GM21619 (cell line): ENCODE results near the gene TNFRSF18.

ENCODE experiments used
- ATAC-seq: cut with Tn5 transposase; IDR thresholded peaks from one replicate; pipeline ENCODE4 v1.9.1; 2021; ENCODE audit not compliant: unreplicated experiment

TNFRSF18 gene

DNA sequence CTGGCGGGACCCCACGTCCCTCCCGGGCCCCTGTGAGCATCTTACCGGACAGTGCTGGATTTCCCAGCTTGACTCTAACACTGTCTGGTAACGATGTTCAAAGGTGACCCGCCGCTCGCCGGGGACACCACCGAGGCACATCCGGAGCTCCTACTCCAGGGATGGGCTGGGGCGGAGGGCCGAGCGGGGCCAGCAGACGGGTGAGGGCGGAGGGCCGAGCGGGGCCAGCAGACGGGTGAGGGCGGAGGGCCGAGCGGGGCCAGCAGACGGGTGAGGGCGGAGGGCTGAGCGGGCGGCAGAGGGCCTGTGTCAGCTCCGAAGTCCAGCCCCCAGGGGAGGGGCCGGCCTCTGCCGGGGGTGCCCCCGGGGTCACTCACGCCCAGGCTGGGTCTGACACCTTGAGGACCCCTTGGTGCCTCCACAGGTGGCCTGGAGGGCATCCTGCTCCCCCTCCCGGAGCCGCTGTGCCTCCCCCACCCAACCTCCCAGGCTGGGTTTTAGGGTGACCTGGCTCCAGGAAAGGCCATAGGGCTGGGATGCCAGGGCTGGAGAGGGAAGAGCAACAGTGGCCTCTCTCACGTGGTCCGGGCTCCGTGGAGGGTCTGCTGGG, 38.4 kb downstream of the TNFRSF18 start:
- no peak for ATAC-seq

DNA sequence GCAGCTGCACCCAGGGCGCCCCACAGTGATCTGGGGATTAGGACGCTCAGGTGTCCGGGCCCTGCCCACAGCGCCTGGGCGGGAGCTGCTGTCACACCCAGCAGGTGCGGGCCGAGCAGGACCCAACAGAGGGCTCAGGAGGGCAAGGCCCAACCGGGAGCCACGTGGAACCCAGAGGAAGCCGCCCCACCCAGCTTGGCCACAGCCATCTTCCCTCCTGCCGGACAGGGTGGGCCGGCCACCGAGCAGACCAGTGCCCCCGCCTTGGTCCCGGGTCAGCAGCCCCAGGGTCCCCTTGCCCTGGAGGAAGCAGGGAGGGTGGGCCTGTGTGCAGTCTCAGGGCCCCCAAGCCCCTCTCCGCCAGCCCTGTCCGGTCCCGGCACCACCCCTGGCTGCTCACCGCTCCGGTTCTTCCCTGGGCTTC, 39.0 kb downstream of the TNFRSF18 start:
- ATAC-seq, result no peak

DNA sequence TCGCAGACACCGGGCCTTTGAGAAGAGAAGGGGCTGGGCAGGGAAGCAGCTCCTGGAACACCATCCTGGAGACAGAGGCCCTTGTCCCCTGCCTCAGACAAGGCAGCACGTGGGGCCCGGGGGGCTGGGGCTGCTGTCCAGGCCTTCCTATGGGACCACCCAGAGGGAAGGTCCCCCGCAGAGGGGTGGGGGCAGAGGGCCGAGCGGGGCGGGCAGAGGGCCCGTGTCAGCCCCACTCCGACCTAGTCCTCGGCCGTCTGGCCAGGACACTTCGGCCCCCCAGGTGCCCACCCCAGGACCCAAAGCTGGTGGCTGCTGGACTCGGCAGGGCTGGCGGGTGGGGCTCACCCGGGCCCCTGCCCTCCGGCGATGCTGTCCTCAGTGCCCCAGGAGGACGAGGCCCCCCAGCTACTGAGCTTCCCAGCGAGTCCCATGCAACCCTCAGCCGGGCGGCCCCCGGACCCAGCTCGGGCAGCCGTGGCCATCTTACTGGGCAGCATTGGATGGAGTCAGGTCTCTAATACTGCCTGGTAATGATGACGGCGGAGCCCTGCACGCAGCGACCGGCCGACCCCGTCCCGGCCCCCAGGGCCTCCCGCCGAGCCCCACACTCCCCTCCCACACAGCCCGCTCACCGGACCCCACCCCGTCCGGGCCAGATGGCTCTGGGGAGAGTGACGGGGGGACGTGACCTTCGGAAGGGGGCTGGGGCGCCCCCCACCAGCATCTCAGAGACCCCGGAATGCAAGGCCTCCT, 39.6 kb downstream of the TNFRSF18 start:
- no peak for ATAC-seq

DNA sequence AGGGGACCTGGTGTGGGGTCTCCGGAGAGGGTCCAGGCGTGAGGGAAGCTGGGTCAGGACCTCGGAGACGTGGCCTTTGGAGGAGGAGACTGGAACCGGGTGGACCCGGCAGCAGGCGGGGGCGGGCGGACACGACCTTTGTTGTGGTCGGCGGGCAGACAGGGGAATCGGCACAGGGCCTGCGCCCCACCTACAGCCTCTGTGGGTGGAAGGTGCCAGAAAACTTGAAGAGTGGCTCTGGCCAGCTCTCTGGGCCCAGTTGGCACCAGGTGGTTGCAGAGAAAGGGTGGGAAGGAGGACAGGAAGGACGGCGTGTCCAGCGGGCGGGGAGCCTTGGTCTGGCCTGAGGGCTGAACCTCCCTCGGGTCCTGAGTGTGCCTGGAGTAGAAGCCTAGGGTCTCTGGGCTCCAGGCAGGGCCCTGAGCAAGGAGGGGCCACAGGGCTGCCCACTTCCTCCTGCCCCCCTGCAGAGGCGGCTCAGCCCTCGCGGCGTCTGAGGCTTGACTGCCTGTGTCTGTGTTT, 40.4 kb downstream of the TNFRSF18 start:
- no peak for ATAC-seq

DNA sequence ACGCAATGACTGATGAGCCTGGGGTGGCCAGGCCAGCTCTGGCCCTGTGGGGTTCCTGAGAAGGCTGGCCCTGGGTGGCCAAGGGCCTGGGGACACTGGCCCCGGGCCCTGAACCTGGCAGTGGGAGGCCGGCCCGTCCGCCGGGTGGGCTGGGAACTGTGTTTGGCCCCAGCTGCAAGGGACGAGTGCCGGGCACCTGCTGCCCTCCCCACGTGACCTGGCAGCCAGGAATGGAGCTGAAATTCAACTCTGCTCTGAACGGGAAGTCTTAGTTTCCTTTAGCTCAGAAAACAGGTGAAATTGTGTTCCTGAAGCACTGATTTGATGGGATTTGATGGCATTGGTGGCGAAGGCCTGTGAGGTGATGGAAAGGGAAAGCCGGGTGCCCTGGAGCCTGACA, 40.9 kb downstream of the TNFRSF18 start:
- no peak for ATAC-seq

DNA sequence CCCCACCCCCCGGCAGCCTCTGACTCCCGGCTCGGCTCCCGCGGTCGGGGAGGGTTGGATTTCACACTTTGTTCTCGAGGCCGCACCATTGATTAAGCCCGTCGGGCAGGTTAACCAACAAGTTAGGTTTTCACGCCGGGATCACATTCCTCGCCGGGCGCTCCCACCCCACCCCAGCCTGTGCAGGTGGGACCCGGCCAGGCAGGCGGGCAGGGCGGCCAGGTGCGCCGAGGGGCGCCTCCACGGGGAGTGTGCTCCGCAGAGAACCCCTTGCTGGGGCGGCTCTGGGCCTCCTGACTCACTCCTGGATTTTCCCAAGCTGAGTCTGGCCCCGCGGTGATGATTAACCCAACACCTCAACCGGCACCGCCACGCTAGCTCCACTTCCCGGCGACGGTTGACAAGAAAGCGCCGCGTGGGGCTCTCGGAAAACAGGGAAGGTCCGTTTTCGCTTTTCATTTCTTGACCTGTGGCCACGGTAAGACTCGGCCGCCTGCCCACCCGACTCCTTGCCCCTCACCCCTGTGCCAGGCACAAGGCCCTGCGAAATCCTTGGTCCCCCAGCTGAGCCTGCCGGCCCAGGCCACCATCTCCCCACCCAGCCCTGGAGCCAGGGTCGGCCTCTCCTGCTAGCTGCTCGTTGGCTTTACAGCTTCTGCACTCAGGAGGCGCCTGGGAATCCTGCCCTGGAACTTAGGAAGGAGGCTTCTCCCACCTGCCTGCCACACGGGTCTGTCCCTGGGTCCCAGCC, 41.5 kb downstream of the TNFRSF18 start:
- ATAC-seq, result no peak

DNA sequence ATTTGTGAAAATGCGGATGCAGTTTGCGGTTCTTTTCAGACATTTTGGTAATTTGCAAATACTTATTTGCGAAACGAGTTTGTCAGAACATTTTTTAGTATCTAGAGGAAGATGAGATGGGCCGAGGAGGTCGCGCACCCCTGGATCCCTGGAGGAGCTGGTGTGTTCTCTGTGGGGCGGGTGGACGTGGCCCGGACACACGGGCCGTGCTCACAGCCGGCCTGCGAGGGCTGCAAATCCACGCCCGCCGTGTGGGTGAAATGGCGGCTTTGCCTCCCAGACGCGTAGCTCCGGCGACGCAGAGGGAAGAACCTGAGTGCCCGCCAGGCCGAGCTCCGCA, 42.1 kb downstream of the TNFRSF18 start:
- no peak for ATAC-seq

DNA sequence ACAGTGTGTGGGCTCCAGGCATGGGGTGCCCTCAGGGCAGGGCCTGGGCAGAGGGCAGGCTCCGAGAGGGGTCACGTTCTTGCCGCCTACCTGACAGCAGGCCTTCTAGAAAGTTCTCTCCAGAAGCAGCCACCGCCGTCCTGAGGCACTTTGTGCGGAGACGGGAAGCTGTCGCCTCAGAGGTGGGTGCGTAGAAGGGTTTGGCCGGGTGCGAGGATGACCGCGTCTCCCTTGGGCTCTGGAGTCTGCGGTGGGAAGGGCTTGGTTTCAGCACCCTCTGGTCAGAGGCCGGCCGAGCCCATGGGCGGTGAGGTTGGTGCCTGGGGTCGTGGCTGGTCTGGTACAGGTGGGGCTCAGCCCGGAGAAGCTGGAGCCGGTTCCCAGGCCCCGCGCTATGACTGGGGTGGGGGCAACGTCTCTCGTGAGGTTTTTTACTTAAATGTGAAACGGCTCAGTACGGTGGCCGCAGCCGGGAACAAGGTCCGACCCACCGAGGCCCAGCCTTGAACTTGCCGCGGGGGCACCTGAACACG, 42.8 kb downstream of the TNFRSF18 start:
- ATAC-seq, result no peak

DNA sequence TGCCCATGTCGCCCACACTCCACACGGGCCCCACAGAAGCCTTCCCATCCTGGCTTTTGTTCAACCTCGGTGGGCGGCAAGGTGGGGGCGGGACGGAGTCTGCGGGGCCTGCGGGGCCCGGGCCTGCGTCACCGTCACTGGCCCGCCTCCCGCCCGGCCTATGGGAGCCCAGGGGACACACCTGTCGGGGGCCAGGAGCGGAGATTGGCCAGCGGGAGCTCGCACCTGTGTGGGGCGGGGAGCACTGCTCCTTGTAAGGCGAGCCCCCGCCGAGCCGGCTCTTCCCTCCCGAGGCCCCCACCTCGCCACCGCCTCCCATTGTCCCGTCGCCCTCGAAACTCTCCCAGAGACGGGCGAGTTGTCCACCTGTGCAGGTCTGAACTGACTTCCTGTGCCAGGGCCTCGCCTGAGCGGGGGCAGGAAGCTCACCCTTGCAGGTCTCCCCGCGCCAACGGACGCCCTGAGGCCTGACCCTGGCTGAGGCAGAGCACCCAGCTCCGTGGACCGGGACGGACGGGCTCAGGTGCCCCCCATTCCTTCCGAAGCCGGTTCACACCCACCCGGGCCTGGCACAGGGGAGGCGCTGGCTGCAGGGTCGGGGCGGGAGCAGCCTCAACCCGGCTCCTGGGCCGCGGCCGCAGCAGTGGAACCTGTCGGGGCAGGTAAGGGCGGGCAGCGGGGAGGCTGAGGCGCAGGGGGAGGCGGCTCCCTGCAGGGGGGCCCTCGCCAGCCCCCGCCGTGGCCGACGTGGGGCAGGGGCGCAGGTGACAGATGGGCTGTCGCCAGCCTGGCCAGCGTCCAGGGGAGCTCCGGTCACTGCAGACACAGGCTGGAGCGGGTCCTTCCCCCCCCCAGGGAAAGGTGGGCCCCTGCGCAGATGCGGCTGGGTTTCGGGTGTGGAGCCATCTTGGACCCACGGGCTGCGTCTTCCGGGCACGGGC, 43.5 kb downstream of the TNFRSF18 start:
- ATAC-seq, result no peak

DNA sequence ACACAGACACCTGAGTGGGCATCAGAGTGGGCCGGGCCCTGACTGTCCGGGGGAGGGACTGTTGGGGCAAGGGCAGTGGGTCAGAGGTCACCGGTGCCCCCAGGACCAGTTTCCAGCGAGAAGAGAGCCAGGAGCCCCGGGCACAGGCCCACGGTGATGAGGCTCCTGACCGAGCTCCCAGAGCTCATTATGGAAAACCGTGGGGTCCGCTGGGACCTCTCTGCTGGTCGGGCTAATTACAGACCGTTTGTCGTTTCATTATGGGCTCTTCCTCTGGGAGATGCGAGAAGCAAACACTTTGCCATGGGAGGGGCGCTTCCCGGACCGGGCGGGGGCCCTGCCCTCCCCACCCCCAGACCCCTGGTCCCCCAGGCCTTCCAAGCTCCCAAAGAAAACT, 44.7 kb downstream of the TNFRSF18 start:
- no peak for ATAC-seq

DNA sequence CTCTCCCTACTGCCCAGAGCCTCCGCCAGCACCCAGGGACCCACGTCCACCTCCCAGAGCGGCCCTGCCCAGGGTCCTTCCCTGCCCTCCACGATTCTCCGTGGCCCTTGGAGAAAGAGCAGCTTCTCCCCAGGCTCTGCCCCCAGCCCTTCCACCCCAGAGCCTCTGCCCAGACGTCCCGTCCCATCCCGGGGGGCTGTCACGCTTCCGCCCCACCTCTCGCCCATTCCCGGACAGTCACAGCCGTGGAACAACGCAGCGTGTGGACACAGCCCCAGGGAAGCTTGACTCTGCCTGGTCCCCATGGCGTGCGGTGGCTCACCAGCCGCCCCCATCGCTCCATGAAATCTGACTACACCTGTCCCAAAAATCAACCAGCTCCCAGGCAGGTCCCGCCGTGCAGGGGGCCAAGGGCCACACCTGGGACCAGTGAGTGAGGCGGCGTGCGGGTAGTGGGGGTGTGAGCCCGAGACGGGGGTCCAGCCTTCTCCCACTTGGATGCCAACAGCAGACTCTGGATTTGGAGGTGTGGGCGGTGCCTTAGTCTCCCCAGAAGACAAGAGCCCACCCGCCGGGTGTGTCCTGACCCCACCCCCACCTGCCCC, 45.2 kb downstream of the TNFRSF18 start:
- no peak for ATAC-seq

DNA sequence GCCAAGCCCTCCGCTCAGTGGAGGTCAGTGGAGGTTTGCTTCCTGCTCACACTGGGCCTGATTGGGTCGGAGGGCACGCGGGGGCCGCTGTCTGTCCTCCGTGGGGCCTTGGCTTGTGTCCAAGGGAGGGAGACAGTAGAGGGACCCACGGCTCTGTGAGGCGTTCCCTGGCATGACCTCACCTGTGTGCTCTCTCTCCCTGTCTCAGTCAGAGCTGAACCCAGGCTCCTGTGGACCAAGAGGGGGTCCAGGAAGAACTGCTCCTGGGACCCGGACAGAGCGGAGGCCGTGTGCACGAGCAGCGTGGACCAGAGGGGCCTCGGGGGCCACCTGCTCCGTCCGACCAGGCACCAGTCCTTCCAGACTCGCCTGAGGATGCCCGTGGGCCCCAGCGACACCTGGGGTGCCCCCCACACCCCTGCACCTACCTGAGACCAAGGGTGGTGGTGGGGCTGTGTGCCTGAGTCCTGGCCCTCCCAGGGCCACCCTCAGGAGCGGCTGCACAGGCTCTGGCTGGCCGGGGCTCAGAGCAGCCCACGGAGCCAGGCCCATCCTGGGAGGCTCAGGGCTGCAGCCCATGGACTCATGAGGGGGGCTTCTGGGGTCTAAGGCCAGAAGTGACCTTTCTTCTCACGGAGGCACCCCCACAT, 46.0 kb downstream of the TNFRSF18 start:
- ATAC-seq, result no peak

DNA sequence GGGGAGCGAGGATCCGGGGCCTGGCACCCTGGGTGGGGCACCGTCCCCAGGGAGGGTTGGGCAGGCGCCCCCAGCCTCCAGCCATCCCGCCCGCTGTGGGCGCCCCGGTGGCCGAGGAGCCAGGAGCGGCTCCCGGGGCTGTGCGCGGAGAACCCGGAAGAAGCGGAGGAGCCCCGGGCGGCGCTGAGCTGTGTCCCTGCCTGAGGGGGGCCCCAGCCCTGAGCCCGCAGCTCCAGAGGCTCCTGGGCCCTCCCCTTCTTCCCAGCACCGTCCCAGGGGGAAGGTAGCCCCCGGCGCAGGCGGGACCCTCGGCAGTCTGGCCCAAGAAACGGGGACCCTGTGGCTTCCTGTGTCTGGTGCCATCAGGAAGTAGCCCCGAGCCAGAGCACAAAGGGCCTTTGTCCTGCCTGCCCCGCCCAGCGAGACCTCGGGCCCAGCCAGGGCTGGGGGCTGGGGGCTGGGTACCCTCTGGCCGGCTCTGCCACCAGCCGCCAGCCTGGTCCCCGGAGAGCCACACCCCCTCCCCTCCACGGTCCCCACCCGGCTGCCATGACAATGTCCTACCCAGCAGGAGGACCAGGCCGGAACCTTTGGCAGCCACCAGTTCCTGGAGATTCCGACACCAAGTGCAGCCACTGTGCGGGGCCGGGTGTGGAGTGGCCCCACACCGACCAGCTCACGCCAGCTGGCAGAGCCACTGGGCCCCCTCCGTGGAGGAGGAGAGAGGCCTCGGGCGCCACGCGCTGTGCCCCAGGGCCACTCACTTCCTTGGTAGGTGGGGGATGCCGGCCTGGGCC, 48.3 kb downstream of the TNFRSF18 start:
- peak; percentile 41 for ATAC-seq

DNA sequence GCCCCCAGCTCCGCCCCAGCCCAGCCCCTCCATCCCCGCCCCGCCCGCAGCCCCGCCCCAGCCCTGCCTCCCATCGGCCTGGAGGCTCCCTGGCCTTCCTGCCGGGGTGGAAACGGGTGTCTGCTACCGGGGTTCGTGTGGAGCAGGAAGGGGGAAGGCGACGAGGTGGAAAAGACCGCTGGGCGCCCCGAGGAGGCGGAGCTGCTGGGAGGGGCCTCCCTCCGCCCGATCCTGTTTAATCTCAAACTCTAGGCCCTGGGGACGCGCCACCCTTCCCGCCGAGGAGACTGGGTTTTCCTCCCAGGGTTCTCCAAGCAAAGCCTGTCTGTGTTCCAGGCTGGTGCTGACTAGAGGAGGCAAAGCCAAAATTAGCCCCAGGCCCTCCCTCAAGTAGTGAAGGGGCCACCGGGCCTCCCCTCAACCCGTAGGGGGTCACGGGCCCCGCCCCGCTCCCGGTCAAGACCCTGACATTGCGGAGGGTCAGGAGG, 48.9 kb downstream of the TNFRSF18 start:
- ATAC-seq, result peak; percentile 48

DNA sequence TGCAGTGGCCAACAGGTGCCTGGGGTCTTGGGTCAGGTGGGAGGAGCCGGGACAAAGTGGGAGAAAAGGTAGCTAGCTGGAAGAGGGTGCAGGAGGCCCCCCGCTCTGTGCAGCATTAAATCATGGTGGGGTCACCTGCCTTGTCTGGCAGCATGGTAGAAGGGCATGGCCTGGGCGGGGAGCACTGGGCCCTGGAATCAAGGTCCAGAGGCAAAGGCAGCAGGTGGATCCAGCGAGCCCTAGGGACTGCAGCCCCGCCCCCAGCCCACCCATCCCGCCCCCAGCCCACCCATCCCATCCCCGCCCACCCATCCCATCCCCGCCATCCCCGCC, 49.4 kb downstream of the TNFRSF18 start:
- no peak for ATAC-seq

DNA sequence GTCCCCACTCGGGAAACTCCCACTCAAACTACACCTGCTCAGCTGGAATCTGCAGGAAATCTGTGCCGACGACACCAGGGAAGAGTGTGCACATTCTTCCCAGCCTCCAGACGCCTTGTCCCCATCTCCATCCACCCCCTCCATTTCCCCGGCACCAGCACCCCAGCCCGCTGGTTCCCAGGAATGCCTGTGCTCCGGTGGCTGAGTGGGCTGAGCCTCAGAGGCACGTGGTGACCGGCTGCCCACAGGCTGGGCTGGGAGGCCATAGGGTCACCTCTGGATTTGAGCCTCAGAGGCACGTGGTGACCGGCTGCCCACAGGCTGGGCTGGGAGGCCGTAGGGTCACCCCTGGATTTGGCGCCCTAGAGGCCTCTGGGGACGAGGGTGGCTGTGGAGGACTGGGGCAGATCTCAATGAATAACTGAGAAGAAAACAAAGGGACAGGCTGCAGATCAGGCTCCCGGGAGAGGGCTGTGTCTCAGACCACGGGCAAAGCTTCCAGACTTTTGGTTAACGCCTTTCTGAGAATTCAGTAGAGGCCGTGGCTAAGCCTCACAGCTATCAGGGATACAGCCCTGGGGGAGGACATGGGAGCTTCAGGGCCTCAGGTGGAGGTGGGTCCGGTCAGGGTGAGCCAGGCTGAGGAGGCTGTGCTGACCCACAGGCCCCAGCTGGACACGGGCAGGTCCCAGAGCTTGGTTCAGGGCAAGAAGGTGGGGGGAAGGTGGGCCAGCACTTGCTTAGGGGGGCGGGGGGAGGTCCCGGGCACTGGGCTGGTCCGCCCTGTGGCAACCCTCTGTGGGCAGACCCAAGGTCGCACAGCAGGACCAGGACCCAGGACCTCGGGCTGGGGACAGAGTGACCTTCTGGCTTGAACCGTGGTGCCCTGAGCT, 50.0 kb downstream of the TNFRSF18 start:
- no peak for ATAC-seq

DNA sequence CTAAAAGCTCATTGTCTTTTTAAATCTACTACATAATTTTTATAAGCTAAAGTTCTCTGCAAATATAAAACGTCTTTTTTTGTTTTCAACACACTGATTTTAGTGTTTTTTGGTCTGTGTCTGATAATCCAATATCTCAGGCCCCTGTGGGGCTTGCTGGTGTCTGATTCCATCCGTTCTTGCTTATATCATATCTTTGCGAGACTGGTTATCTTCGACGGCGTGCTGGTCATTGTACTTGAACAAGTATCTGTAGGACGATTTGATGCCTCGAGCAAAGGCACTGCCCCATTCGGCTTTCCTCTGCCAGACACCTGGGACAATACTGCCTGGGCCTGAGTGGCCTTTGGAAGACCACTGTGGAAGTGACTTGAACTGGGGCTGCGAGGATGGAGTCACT, 51.1 kb downstream of the TNFRSF18 start:
- no peak for ATAC-seq

DNA sequence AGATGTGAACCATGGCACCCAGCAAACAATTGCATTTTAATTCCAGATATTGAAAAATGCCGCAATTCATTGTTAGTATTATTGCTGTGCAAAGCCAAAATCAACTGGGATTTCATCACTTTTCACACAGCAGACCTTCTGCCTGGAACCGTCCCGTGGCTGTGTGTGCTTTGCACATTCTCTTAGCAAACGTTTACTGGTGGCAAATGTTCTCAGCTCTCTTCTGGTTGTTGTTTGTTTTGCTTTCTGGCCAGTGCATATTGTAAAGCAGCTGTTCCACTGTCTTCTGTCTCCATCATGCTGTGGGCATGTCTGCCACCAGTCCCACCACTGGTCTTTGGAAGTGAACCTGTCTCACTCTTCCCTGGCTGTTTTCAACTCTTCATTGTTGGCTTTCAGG, 52.5 kb downstream of the TNFRSF18 start:
- ATAC-seq, result no peak
